Activated naive CD4-positive, alpha-beta T cell treated with anti-CD3 and anti-CD28 coated beads, Interleukin-2, amount 10 ng/mL, durations not matched to agents 7 days and 5 days (primary cell): ENCODE results near the gene CYP2A7.
"Not testable (repeated sequence)": the region's sequence is repeated elsewhere in the genome, so short reads cannot be mapped to it uniquely, and the experiment has no call there.

Source experiments
- CTCF ChIA-PET: fragments of 350-600 bp; sonication (Branson Sonifier 250); formaldehyde crosslinking; loops from one replicate; lab custom pipeline; 2021; ENCODE audit warnings: antibody characterized with exemption; lab: Charles Lee
- DNase-seq: peaks from one replicate; pipeline ENCODE4 v3.0.0-alpha.2; 2020
- H3K27ac Mint-ChIP-seq: one replicate; pipeline ENCODE4 v1.8.0; 2021; ENCODE audit warnings: mild to moderate bottlenecking, moderate library complexity, mixed read lengths
- H3K27me3 Mint-ChIP-seq: one replicate; pipeline ENCODE4 v1.8.0; 2021; ENCODE audit warnings: mild to moderate bottlenecking, mixed read lengths
- H3K36me3 Mint-ChIP-seq: one replicate; pipeline ENCODE4 v1.8.0; 2021; ENCODE audit warnings: mixed read lengths
- H3K4me1 Mint-ChIP-seq: one replicate; pipeline ENCODE4 v1.8.0; 2021; ENCODE audit warnings: mixed read lengths
- H3K4me3 Mint-ChIP-seq: one replicate; pipeline ENCODE4 v1.8.0; 2021; ENCODE audit warnings: mild to moderate bottlenecking, moderate library complexity, mixed read lengths
- H3K9me3 Mint-ChIP-seq: one replicate; pipeline ENCODE4 v1.8.0; 2021; ENCODE audit warnings: mixed read lengths

Gene CYP2A7

GRCh38 chr19:40842997-40843652 lies 38.9 kb downstream of the CYP2A7 start:
- not testable (repeated sequence) for H3K9me3 Mint-ChIP-seq, DNase-seq, H3K36me3 Mint-ChIP-seq
- Mint-ChIP-seq H3K27me3 (peaks cover 45% of the 10 kb centered on the region), H3K27ac (peak overlapping the region; percentile 79), H3K4me3 (peak overlapping the region; percentile 56), H3K4me1 (peaks cover 34% of the 10 kb centered on the region)
- CTCF ChIA-PET: interaction anchor here (0.6 kb wide), 1 partner anchor 111 kb away, joined by 3 read pairs; no protein-coding TSS in a partner anchor

GRCh38 chr19:40842012-40842411 lies 40.0 kb downstream of the CYP2A7 start:
- CTCF ChIA-PET, H3K9me3 Mint-ChIP-seq, H3K36me3 Mint-ChIP-seq, H3K4me3 Mint-ChIP-seq, DNase-seq, H3K27ac Mint-ChIP-seq: not testable (repeated sequence)
- peaks cover 26% of the 10 kb centered on the region for H3K4me1 Mint-ChIP-seq
- peaks cover 34% of the 10 kb centered on the region for H3K27me3 Mint-ChIP-seq

GRCh38 chr19:40838477-40838876 lies 43.6 kb downstream of the CYP2A7 start:
- DNase-seq, H3K27ac Mint-ChIP-seq: not testable (repeated sequence)
- peaks cover 21% of the 10 kb centered on the region for H3K27me3 Mint-ChIP-seq

GRCh38 chr19:40836754-40837429 lies 45.1 kb downstream of the CYP2A7 start:
- DNase-seq: no peak
- H3K27me3 Mint-ChIP-seq: peaks cover 20% of the 10 kb centered on the region
- no peaks in the 10 kb centered on the region for H3K9me3 Mint-ChIP-seq
- peaks cover 18% of the 10 kb centered on the region for H3K4me1 Mint-ChIP-seq
- peaks cover 1% of the 10 kb centered on the region for H3K36me3 Mint-ChIP-seq
- H3K27ac Mint-ChIP-seq: no peak overlapping the region
- H3K4me3 Mint-ChIP-seq: no peak overlapping the region
- CTCF ChIA-PET: no interaction called here

More at GRCh38 chr19:40838477-40838876, 43.6 kb downstream of the CYP2A7 start:
- H3K36me3 Mint-ChIP-seq, H3K4me3 Mint-ChIP-seq, H3K9me3 Mint-ChIP-seq, CTCF ChIA-PET: not testable (repeated sequence)
- H3K4me1 Mint-ChIP-seq: peaks cover 10% of the 10 kb centered on the region

GRCh38 chr19:40833728-40834533 lies 48.1 kb downstream of the CYP2A7 start:
- Mint-ChIP-seq H3K4me1 (peaks cover 18% of the 10 kb centered on the region), H3K27me3 (peaks cover 17% of the 10 kb centered on the region), H3K27ac (peak overlapping the region; percentile 5)
- CTCF ChIA-PET: interaction anchor here (1.1 to 1.4 kb wide), 2 partner anchors 14 to 28 kb away, joined by 3 read pairs; no protein-coding TSS in a partner anchor
- H3K9me3 Mint-ChIP-seq, H3K36me3 Mint-ChIP-seq, H3K4me3 Mint-ChIP-seq, DNase-seq: not testable (repeated sequence)

GRCh38 chr19:40832431-40832790 lies 49.6 kb downstream of the CYP2A7 start:
- not testable (repeated sequence) for DNase-seq, H3K4me3 Mint-ChIP-seq, H3K36me3 Mint-ChIP-seq, H3K27ac Mint-ChIP-seq, H3K9me3 Mint-ChIP-seq
- Mint-ChIP-seq H3K27me3 (peaks cover 12% of the 10 kb centered on the region), H3K4me1 (peaks cover 23% of the 10 kb centered on the region)
- CTCF ChIA-PET: interaction anchor here (1.1 kb wide), 1 partner anchor 26 kb away, joined by 3 read pairs; no protein-coding TSS in a partner anchor

GRCh38 chr19:40831502-40832430 lies 50.3 kb downstream of the CYP2A7 start:
- Mint-ChIP-seq H3K27ac (no peak overlapping the region), H3K36me3 (peaks cover 12% of the 10 kb centered on the region), H3K9me3 (peaks cover 6% of the 10 kb centered on the region), H3K4me1 (peaks cover 29% of the 10 kb centered on the region), H3K4me3 (no peak overlapping the region), H3K27me3 (peaks cover 9% of the 10 kb centered on the region)
- DNase-seq: no peak
- CTCF ChIA-PET: no interaction called here

GRCh38 chr19:40830741-40831140 lies 51.3 kb downstream of the CYP2A7 start:
- DNase-seq, H3K27ac Mint-ChIP-seq, CTCF ChIA-PET, H3K4me3 Mint-ChIP-seq, H3K9me3 Mint-ChIP-seq, H3K27me3 Mint-ChIP-seq: not testable (repeated sequence)
- Mint-ChIP-seq H3K4me1 (peaks cover 35% of the 10 kb centered on the region), H3K36me3 (peaks cover 16% of the 10 kb centered on the region)

- Mint-ChIP-seq H3K27ac (no peak overlapping the region), H3K4me1 (peaks cover 44% of the 10 kb centered on the region)
- CTCF ChIA-PET: interaction anchor here (1.2 kb wide), 1 partner anchor 9 kb away, joined by 4 read pairs; no protein-coding TSS in a partner anchor
Observed at GRCh38 chr19:40829205-40829604, 52.8 kb downstream of the CYP2A7 start.

GRCh38 chr19:40827386-40828247 lies 54.4 kb downstream of the CYP2A7 start:
- Mint-ChIP-seq H3K27me3 (peaks cover 4% of the 10 kb centered on the region), H3K4me3 (no peak overlapping the region), H3K27ac (peak overlapping the region; percentile 84), H3K4me1 (peaks cover 34% of the 10 kb centered on the region), H3K36me3 (peaks cover 19% of the 10 kb centered on the region), H3K9me3 (peaks cover 9% of the 10 kb centered on the region)
- no peak for DNase-seq
- CTCF ChIA-PET: interaction anchor here (0.9 to 1.2 kb wide), 2 partner anchors 8 to 21 kb away, joined by 4 read pairs; no protein-coding TSS in a partner anchor

More at GRCh38 chr19:40829205-40829604, 52.8 kb downstream of the CYP2A7 start:
- H3K27me3 Mint-ChIP-seq: peaks cover 4% of the 10 kb centered on the region
- H3K4me3 Mint-ChIP-seq: no peak overlapping the region
- H3K9me3 Mint-ChIP-seq: peaks cover 9% of the 10 kb centered on the region
- H3K36me3 Mint-ChIP-seq: peaks cover 19% of the 10 kb centered on the region
- no peak for DNase-seq

- H3K36me3 Mint-ChIP-seq: peaks cover 19% of the 10 kb centered on the region
- peak; percentile 80 for DNase-seq
- H3K27ac Mint-ChIP-seq: peak overlapping the region; percentile 84
- not testable (repeated sequence) for H3K9me3 Mint-ChIP-seq, H3K27me3 Mint-ChIP-seq, H3K4me3 Mint-ChIP-seq
- CTCF ChIA-PET: interaction anchor here (0.9 kb wide), 1 partner anchor 20 kb away, joined by 4 read pairs; no protein-coding TSS in a partner anchor
- H3K4me1 Mint-ChIP-seq: peaks cover 29% of the 10 kb centered on the region
Observed at GRCh38 chr19:40826699-40827385, 55.2 kb downstream of the CYP2A7 start.

GRCh38 chr19:40826312-40826698 lies 55.7 kb downstream of the CYP2A7 start:
- H3K4me3 Mint-ChIP-seq, H3K9me3 Mint-ChIP-seq: not testable (repeated sequence)
- peak overlapping the region; percentile 84 for H3K27ac Mint-ChIP-seq

More at GRCh38 chr19:40826312-40826698, 55.7 kb downstream of the CYP2A7 start:
- H3K27me3 Mint-ChIP-seq, DNase-seq, CTCF ChIA-PET: not testable (repeated sequence)
- H3K4me1 Mint-ChIP-seq: peaks cover 29% of the 10 kb centered on the region
- H3K36me3 Mint-ChIP-seq: peaks cover 19% of the 10 kb centered on the region
